NT2/D1 (cell line): ENCODE measurements around the gene RASGEF1B.

Experiments used
- DNase-seq: peaks from one replicate; pipeline ENCODE4 v3.0.0-alpha.2; 2011; ENCODE audit warnings: low read depth, low spot score
- H3K27me3 ChIP-seq: 2 replicates; pipeline ENCODE4 v1.6.0; 2011; ENCODE audit warnings: mild to moderate bottlenecking; ENCODE audit not compliant: insufficient read length, insufficient read depth
- H3K36me3 ChIP-seq: 2 replicates; pipeline ENCODE4 v1.6.1; 2011; ENCODE audit warnings: mild to moderate bottlenecking, low read length, mixed read lengths; ENCODE audit not compliant: insufficient read depth, insufficient read length
- H3K4me1 ChIP-seq: 2 replicates; pipeline ENCODE4 v1.5.1; 2011; ENCODE audit not compliant: insufficient read depth, insufficient read length
- H3K4me3 ChIP-seq: 2 replicates; pipeline ENCODE4 v1.5.1; 2011; ENCODE audit warnings: low read depth; ENCODE audit not compliant: insufficient read length
- H3K9ac ChIP-seq: 2 replicates; pipeline ENCODE4 v1.6.0; 2011; ENCODE audit warnings: low read depth; ENCODE audit not compliant: insufficient read length
- H3K9me3 ChIP-seq: 2 replicates; pipeline ENCODE4 v1.5.1; 2011; ENCODE audit warnings: mild to moderate bottlenecking, low read length; ENCODE audit not compliant: insufficient read depth
- SUZ12 ChIP-seq: IDR thresholded peaks from 2 replicates; pipeline ENCODE4 v1.6.1; 2011; ENCODE audit not compliant: insufficient read length, insufficient read depth; ENCODE audit errors: extremely low read depth
- YY1 ChIP-seq: IDR thresholded peaks from 2 replicates; pipeline ENCODE4 v1.6.1; 2011; ENCODE audit not compliant: insufficient read length, insufficient read depth
- ZNF274 ChIP-seq: IDR thresholded peaks from 2 replicates; pipeline ENCODE4 v1.6.1; 2011; ENCODE audit warnings: mild to moderate bottlenecking, low read depth, low read length

Gene RASGEF1B

GRCh38 chr4:81470456-81471297, 1.0 kb downstream of the RASGEF1B start:
- Histone ChIP-seq H3K9ac (peak overlapping the region; percentile 66), H3K27me3 (peaks cover 16% of the 10 kb centered on the region), H3K9me3 (no peaks in the 10 kb centered on the region), H3K36me3 (no peaks in the 10 kb centered on the region), H3K4me1 (no peaks in the 10 kb centered on the region), H3K4me3 (peak overlapping the region; percentile 62)
- DNase-seq = no peak
- TF ChIP-seq SUZ12 (no peak), ZNF274 (no peak), YY1 (no peak)

DNA sequence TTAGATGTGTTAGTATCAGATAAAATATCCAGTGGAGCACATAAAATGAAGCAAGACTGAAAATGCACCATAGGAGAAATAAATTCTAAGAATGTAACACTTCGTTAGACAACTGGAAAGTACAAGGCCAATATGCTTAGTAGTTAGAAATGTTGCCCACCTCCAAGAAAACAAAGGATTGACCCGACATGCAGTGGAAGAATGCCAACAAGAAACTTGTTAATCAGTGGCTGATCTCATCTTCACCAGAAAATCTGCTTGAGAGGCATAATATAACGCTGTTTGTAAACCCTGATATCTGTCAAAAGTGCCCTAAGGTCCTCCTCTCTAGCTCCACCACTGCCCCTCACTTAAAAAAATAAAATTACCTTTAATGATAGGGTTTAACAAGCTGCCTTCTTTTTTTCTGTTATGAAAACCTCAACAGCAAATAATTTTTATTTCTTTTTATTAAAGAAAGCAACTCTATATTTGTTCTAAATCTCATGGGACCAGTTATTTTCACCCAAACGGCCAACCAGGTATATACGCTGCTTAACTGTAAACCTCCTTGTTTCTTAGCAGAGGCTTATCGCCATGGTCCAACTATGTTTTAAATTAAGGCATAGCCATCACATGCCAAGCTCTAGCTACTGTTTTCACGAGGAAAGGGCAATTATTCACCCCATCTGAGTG, 1.8 kb downstream of the RASGEF1B start:
- no peak for DNase-seq
- H3K4me1 ChIP-seq = no peaks in the 10 kb centered on the region
- peak overlapping the region; percentile 62 for H3K4me3 ChIP-seq

DNA sequence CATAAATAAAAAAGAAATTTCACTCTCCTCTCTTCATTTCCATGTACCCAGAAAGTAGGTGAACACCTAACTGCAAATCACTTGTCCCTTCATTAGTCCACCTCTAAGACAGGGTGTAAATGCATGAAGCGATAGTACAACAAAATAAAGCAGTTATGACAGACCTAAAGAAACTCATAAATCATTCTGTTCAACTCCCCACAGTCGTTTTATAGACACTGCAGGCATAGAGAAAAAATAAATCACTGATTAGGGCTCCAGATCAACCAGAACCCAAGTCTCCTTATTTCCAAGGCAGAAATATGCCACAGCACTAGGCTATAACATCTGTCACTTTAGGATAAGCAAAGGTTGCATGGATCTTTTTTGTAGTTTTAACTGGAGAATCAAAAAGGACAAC, 3.0 kb downstream of the RASGEF1B start:
- Histone ChIP-seq H3K4me1 (no peaks in the 10 kb centered on the region), H3K4me3 (no peak overlapping the region), H3K36me3 (no peaks in the 10 kb centered on the region), H3K27me3 (peaks cover 16% of the 10 kb centered on the region), H3K9me3 (no peaks in the 10 kb centered on the region), H3K9ac (no peak overlapping the region)
- DNase-seq = no peak
- TF ChIP-seq ZNF274 (no peak), YY1 (no peak), SUZ12 (no peak)

More for the DNA sequence above, 1.8 kb downstream of the RASGEF1B start:
- Histone ChIP-seq H3K9ac (no peak overlapping the region), H3K27me3 (peaks cover 16% of the 10 kb centered on the region), H3K9me3 (no peaks in the 10 kb centered on the region), H3K36me3 (no peaks in the 10 kb centered on the region)
- TF ChIP-seq ZNF274 (no peak), YY1 (no peak), SUZ12 (no peak)

DNA sequence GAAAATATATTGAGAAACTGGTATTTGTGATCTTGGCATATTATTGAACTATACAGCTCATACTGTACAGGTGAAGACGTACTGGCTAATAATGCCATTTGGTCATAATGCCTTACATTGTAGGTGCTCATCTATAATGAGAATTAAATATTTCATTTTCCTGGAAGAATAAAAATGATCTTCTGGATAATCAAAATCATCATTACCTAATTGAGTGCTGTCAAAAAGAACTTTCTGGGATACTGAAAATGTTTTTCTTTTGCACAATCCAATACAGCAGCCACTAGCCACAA, 4.1 kb downstream of the RASGEF1B start:
- no peak for DNase-seq
- peaks cover 16% of the 10 kb centered on the region for H3K27me3 ChIP-seq
- no peaks in the 10 kb centered on the region for H3K36me3 ChIP-seq
- no peak for TF ChIP-seq ZNF274
- no peak for TF ChIP-seq SUZ12
- TF ChIP-seq YY1 = no peak
- no peak overlapping the region for H3K9ac ChIP-seq
- no peaks in the 10 kb centered on the region for H3K9me3 ChIP-seq
- H3K4me1 ChIP-seq = no peaks in the 10 kb centered on the region
- no peak overlapping the region for H3K4me3 ChIP-seq

- DNase-seq = no peak
- no peaks in the 10 kb centered on the region for H3K36me3 ChIP-seq
- TF ChIP-seq ZNF274 (no peak), SUZ12 (no peak), YY1 (no peak)
- H3K9ac ChIP-seq = no peak overlapping the region
- no peaks in the 10 kb centered on the region for H3K4me1 ChIP-seq
- H3K9me3 ChIP-seq = no peaks in the 10 kb centered on the region
- H3K27me3 ChIP-seq = peaks cover 16% of the 10 kb centered on the region
- H3K4me3 ChIP-seq = no peak overlapping the region
Measured at GRCh38 chr4:81466841-81467671, 4.7 kb downstream of the RASGEF1B start.

DNA sequence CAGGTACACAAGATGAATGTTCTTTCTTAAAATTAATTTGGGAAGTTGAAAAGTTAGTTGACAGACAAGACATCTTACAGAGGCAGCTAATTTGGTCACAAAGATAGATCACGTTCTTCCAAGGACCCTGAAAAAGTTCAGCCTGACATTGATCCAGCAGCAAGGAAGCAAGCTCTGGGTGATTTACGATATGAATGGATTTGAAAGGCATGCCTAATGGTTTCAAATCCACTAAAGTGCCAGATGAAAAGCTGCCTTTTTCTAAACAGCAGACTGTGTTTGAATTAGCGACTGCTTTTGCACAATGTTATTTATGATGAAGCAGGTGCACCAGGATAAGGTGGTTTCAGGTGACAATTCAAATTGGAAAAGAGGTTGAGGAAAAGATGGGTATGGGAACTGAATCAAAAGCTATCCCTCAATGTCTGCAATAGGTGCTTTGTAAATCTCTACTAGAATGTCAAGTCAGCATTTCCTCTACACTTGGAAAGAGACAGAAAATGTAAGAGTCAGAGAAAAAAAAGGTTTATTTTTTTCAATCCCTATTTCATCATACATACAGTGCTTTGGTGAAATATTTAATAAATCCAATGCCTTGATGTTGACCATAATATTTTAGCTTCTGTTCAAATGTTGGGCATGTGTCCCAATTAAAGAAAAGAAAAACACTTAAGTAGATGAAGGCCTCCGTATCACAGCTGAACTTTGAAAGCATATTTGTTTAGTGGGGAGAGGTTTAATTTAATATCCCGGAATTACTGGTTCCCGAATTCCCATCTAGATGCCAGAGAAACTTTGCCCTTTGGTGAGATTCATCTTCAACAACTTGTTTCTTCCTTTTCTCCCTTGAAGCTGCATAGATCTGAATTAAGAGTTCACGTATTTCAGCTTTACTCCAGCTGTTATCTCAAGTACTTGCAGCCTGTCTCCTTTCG, 6.0 kb downstream of the RASGEF1B start:
- H3K36me3 ChIP-seq = no peaks in the 10 kb centered on the region
- peaks cover 15% of the 10 kb centered on the region for H3K27me3 ChIP-seq
- no peak overlapping the region for H3K4me3 ChIP-seq
- H3K4me1 ChIP-seq = no peaks in the 10 kb centered on the region
- no peak overlapping the region for H3K9ac ChIP-seq
- TF ChIP-seq YY1 = no peak
- no peak for TF ChIP-seq ZNF274
- no peak for TF ChIP-seq SUZ12
- H3K9me3 ChIP-seq = no peaks in the 10 kb centered on the region
- DNase-seq = no peak
